Breast epithelium (tissue), 3 donors: Measurements from ENCODE around the gene ZIC5.

Experiments used
- POLR2A ChIP-seq: fragments of 450-650 bp; IDR thresholded peaks from one replicate; pipeline ENCODE4 v1.6.1; 2016; ENCODE audit warnings: antibody characterized with exemption, mild to moderate bottlenecking, moderate library complexity
- POLR2AphosphoS5 ChIP-seq, 3 donors: sonication (generic); formaldehyde crosslinking; IDR thresholded peaks; one replicate each; pipeline ENCODE4 v1.6.1; 2017; ENCODE audit warnings: antibody characterized with exemption in 3 of 3
- TF ChIP-seq, protein P1 (sequence below), 3 donors: fragments of 450-650 bp; IDR thresholded peaks; one replicate each; pipeline ENCODE4 v1.5.1; 2016 to 2017; ENCODE audit warnings: antibody characterized with exemption in 3 of 3, mild to moderate bottlenecking in 3 of 3, moderate library complexity in 3 of 3

DNA sequence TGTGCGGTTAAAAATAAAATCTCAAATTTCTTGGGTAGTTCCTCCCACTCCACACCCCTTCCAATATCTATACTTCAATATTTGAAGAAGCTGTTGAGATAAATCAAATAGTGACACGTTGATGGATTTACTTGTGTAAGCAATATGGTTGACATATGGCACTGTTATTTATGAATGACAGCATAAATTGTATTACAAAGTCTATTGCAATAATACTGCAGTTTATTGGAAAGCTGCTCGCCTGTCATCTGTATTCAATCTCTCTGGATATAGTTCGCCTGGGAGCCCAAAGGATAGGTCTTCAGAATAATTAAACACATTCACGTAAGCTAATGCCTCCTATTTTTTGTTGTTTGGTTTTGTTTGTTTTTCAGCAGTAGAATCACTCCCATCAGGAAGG lies 5.0 kb upstream of the ZIC5 start:
- TF ChIP-seq, protein P1, sequence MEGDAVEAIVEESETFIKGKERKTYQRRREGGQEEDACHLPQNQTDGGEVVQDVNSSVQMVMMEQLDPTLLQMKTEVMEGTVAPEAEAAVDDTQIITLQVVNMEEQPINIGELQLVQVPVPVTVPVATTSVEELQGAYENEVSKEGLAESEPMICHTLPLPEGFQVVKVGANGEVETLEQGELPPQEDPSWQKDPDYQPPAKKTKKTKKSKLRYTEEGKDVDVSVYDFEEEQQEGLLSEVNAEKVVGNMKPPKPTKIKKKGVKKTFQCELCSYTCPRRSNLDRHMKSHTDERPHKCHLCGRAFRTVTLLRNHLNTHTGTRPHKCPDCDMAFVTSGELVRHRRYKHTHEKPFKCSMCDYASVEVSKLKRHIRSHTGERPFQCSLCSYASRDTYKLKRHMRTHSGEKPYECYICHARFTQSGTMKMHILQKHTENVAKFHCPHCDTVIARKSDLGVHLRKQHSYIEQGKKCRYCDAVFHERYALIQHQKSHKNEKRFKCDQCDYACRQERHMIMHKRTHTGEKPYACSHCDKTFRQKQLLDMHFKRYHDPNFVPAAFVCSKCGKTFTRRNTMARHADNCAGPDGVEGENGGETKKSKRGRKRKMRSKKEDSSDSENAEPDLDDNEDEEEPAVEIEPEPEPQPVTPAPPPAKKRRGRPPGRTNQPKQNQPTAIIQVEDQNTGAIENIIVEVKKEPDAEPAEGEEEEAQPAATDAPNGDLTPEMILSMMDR (IDR thresholded peaks at IDR 0.05), result no peak
- TF ChIP-seq POLR2AphosphoS5 (IDR thresholded peaks at IDR 0.05), result no peak
- no peak for TF ChIP-seq POLR2A
